ENCODE measurements around the gene MCTP1.

MCTP1 gene

DNA sequence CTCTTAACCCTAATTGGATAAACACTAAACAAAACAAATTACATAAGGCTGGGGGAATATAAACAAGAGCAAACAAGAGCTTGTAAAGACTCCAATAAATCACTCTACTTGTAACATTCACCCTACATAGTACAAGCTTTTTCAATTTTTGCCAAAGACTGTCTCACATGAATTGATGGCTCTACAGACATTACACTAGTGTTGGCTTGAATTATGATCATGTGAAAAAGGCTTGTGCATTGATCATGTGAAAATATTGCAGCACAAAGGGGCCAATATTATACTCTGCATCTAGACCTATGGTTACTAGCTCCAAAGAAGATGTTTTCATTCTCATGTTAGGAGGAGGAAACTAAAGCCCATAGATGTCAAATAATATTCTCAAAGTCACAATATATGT lies 212.6 kb downstream of the MCTP1 start:
- DNase-seq (ENCODE audit: low read depth): no peak

DNA sequence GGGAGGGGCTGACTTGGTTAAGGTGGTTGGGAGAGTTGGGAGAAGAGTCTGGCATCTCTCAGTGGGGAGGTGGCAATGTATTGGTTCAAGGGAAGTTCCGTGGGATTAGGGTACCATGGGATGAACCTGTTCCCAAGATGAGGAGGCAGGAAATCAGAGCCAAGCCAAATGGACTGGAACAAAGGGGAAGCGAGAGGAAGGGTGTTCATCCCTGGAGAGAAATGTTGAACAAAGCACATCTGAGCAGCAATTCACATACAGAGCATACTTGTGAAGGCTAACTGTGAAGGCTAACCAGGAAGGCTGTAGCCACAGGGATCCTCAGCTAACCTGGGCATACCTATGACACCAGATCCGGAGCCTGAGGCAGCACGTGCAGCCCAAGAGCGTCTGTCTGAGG lies 214.0 kb downstream of the MCTP1 start:
- no peak for DNase-seq (ENCODE audit: low read depth)

DNA sequence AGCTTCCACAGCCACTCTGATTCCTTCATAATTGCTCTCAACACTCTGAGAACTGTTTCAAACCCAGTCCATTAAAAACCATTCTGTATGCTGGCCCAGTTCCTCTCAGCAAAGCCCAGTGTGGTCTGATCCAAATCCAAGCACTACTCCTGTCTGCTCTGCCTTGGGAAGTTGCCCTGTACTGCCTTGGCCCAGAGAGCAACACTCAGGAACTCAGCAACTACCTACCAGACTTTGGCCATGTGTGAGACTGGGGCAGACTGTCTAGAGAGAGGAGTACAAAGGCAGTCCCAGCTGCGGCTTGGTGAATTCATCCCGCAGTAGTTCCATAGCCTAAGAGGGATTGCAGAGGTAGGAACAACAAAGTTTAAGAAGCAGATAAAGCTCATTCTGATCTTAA lies 214.4 kb downstream of the MCTP1 start:
- DNase-seq (ENCODE audit: low read depth): no peak

DNA sequence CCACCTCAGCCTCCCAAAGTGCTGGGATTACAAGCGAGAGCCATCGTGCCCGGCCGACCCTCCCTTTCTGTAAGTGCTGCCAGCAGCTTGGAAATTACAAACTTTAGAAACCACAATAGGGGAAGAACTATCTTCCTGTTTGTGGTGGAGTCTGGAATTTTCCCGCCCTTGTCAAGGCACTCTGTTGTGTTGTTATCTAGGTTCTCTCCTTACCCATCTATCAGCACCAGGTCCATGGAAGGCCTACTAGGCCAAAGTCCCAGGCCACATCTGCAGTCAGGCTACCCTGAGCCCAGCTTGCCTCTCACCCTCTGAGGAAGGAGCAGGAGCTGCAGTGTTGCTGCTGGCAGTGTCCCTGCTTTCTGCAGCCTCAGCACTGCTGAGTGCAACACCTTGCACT lies 214.9 kb downstream of the MCTP1 start:
- no peak for DNase-seq (ENCODE audit: low read depth)

DNA sequence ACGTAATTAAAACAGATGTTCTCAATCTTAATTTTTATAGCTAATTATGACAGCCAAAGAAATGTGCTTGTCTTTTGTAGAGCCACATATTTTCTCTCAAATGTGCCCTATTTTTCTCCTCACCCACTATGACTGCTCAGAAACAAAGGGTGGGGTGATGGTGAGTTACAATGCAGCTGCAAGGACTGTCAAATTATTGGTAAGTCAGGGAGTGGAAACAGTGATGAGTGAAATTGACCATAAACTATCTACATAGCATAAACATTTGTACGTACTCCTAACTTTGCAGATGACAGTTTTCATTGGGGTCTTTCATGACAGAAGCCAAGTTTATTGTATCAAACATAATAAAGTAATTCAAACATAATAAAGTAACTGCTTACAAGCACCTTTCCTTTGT lies 215.9 kb downstream of the MCTP1 start:
- no peak for DNase-seq (ENCODE audit: low read depth)

DNA sequence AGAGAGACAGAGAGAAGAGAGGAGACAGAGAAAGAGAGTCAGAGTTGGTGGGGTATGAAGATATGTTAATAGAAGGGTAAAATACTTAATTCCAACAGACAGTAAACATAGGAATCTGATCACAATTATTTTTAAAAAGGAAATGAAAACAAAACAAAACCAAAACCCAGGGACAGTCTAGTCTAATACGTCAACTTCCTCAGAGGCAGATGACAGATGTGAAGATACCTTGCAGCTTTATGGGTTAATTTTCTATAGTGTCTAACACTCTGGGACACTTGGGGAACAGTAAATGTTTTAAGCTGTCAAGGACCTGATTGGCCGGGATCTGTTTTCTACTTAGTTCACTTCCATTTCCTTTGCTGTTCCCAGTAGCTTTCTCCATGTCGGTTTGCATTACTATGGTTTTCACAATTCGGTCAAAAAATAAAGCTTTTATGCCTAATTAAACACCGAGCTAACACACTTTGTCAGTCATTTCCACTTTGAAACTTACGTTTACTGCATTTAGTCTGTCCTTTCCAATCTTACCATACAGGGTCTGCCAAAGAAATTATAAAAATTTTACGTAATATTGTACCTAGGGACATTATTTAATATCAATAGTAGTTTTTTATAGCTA lies 216.5 kb downstream of the MCTP1 start:
- no peak for DNase-seq (ENCODE audit: low read depth)

DNA sequence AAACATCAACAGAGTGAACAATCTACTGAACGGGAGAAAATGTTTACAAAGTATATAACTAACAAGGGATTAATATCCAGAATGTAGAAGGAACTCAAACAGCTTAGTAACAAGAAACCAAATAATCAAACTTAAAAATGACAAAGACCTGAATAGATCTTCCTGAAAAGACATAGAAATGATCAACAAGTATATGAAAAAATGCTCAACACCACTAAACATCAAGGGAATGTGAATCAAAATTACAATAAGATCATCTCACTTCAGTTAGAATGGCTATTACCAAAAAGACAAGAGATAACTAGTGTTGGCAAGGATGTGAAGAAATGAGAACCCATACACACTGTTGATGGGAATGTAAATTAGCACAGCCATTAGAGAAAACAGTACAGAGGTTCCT lies 218.8 kb downstream of the MCTP1 start:
- no peak for DNase-seq (ENCODE audit: low read depth)

DNA sequence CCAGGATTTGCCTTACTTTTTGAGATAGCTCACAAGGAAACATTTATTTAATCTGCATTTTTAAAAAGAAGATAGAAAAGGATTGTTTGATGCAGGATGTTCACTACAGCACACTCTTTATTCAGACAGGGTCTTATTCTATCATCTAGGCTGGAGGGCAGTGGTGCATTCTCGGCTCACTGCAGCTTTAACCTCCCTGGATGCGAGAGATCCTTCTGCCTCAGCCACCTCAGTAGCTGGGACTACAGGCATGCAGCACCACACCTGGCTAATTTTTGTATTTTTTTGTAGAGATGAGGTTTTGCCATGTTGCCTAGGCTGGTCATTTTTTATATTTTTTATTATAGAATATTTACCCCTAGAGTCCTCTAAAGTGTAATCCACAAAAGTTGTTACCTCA lies 221.4 kb downstream of the MCTP1 start:
- no peak for DNase-seq (ENCODE audit: low read depth)

DNA sequence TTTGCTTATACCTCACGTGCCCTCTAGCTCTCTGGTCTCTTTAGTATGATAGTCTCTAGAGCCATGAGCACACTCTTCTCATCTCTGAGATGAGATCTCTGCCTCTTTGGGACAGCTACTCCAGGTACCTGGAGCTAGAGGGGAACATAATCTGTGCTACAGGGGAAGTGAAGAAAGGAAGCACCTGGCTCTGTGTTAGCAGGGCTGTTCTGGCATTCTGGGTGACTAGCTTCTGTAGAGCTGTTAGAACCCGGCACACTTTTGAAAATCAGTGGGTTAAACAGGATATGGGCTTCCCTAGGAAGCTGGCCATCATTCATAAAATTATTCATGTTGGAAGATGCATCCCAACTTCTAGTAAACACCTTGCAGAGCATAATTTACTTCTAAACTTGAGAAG lies 224.8 kb downstream of the MCTP1 start:
- no peak for DNase-seq (ENCODE audit: low read depth)

DNA sequence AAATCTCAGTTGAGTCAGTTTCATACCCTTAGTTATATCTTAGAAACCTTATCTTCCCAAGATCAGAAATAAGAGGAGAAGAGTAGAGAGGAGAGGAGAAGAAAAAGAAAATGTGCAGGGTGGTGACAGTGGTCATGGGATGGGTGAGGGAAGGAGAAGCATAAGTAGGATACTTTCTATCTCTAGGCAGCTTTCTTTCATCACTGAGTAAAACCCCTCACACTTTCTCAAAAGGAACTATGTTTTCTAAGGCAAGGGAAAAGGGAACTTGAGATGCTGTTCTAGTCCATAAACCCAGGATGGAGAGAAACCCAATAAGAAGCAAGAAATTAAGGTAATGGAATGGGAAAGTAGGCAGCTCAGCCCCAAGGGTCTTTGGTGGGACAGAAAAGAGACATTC lies 225.3 kb downstream of the MCTP1 start:
- no peak for DNase-seq (ENCODE audit: low read depth)

DNA sequence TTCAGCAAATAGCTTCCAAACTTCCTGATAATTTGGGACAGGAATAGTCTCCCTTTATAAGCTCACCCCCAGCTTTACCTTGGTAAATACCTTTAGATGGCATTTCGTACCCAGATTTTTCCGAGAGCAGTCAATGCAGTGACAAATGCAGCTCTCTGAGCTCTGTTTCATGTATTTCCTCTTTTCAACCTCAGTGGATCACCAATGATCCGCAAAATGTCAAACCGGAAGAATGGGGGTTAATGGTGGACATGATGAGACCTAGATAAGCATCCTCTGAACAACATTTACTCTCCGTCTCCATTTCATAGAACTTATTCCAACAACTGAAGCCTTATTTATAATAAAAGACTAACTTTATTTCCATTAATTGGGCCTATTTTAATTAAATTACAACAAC lies 227.3 kb downstream of the MCTP1 start:
- no peak for DNase-seq (ENCODE audit: low read depth)

DNA sequence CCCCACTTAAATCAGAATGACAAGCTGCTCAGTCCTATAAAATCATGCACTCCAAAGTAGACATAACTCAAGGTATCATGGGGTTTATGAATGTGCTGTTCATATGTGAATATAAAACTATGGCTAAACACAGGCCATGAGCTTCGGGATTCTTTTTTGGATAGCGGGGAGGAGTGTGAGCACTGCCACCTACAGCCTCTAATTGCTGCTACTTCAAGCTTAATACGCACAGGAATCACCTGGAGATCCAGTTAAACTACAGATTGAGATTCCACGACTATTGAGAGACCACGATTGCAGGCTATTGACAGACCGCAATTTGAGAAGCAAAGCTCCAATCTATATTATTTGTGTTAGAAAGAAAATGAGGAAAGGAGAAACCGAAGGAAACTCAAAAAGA lies 231.6 kb downstream of the MCTP1 start:
- DNase-seq (ENCODE audit: low read depth): no peak

DNA sequence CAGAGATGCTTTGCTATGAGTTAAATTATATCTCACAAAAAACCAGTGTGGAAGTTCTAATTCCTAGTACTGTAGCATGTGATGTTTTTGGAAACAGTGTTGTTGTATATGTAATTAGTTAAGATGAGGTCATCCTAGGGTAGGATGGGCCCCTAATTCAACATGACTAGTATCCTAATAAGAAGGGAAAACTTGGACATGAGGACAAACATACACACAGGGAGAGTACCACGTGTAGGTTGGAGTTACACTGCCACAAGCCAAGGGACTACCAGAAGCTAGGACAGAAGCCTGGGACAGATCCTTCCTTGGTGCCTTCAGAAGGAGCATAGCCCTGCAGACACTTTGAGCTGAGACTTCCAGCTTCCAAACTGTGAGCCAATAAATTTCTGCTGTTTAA lies 234.2 kb downstream of the MCTP1 start:
- DNase-seq (ENCODE audit: low read depth): no peak

DNA sequence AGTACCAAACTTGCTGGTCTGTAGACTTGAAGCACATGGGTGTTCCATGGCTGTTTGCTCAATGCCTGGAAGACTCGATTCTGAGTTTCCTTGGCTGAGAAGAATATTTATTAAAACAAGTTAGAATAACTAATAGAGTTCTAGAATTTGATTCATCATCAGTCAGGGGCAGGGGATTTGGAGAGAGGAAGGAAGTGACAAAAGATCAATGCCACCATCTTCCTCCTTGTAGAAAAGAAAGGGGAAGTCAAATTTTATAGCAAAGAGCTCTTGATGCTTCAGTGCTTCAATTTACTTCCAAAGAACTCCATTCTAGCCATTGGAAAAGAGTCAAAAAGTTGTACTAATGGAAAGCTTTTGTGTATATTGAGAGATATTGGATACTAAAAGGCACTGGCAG lies 236.3 kb downstream of the MCTP1 start:
- DNase-seq (ENCODE audit: low read depth): no peak

DNA sequence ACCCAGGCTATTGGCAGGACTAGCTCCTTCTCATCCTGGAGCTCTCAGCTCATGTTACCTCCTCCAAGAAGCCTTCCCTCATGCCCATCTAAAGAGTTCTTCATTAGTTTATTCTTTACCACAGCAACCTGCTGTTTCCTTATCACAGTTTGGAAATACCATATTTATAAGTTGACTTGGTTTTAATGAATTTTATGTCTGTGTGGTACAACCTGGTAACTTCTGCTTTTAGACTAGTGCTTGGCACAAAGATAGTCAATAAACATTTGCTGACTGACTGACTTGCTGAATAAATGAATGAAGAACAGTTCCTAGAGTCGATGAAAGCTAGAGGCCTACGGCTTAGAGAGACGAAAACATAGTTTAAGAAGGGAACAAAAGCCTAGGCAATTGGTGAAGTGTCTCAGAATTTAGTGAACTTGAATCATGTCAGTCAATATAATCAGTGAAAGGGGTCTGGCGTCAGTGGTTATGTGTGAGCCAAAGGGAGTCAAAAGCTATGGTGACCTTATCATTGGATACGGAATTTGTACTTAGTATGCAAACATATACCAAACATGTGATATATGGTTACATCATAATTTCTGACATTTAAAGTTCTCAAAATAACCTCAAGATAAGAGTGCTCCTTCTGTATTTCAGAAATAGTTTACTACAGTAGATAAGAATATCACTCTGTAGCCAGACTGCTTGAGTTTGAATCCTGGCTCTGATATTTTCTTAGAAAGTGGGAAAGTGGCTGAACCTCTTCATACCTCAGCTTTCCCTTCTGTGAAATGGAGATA lies 239.5 kb downstream of the MCTP1 start:
- no peak for DNase-seq (ENCODE audit: low read depth)

DNA sequence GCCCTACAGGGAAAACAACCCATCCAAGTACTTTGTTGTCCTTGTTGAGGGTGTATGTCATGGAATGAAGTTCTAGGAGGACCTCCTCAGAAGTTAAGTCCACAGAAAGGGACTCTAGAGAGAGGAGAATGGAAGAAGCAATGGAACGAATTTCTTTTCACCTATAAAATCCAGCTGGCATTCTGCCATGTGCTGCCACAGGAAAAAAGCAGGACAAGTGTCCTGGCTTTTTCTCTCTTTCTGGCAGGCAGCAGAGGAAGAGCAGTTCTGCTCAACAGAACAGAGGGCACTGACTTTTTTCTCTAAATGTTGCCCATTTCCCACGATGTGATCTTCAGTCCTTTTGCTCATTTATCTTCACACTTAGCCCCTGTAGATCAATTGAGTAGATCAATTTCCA lies 240.8 kb downstream of the MCTP1 start:
- DNase-seq (ENCODE audit: low read depth): no peak

DNA sequence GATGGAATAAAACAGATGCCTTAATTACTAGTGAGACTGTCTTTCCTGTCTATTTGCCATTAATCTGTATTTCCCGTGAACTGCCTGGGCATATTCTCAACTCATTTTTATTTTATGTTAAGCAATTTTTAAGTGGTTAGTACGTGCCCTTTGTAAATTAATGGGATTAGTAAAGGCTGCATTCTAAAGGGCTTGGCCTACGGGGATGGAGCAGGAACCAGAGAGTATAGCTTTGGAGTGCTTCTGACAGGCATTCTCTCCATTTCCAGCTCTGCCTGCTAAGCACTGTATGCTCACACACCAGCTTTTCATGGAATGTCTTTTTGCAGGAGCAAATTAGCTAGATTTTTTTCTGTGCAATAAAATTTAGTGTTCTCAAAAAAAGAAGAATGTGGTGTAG lies 241.2 kb downstream of the MCTP1 start:
- no peak for DNase-seq (ENCODE audit: low read depth)

DNA sequence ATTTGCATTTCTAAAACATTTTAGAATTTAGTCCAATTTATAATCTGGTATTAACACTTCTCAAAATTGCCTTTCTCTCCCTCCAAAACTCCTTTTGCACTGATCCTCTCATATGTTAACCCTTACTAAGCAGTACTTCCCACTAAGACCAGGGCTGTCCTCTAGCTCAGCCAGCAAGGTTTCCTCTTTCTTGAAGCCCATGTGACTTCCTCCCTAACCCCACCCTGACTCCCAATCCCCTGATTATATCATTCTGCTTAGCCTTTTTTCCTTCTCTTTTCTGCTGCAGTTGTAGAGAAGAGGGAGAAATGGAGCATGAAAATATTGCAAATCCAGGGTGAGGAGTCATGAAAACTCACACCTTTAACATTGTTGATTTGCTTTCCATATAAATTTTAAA lies 241.7 kb downstream of the MCTP1 start:
- DNase-seq (ENCODE audit: low read depth): no peak

DNA sequence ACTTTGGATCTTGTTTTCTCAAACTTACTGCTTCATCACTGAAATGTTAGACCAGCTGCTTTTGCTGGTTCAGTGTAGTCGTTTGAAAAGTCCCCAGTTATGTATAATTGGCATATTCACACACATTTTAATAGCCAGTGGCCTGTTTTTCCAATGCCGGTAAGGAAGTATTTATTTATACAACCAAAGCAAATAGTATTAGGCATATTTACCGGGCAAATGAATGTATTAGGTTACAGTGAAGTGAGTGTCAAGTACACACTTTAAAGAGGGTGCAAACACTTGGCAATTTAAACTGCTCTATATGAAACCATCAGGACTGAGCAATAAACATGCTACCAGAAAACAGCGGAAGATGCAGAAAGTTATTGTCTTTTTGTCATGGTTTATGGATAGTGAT lies 242.9 kb downstream of the MCTP1 start:
- DNase-seq (ENCODE audit: low read depth): no peak

DNA sequence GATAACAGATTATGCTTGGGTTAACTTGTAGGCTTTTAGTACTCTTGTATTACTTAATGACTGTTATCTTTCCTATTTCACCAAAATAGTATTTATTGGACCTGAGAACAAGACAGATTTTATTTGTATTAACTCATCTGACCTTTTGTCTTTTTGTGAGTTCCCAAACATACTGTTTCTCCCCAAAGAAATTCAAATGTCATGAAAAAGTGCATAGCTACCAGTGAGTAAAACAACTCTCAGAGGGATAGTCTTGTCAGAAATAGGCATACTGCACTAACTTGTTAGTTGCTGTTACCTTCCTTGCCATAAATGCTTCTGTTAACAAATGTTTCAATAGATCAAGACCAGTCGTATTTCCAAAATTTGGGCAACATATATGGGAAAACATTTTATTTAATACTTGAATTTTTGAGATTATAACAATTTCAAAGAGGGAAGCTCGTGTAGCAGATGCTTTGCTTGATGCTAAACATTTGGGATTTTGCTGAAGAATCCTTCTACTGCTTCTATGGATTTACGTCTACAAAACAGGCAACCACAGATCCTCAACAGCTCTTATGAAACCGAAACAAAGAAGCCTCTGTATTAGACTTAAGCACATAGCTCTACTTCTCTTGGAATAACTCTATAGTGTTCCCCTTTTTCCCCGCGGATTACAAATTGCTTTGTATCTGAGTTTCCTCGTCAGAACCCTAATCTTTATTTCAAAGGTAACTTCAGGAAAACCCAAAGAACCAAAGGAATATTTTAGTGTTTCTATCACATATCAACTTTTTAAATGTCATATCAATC lies 248.8 kb downstream of the MCTP1 start:
- no peak for DNase-seq (ENCODE audit: low read depth)

DNA sequence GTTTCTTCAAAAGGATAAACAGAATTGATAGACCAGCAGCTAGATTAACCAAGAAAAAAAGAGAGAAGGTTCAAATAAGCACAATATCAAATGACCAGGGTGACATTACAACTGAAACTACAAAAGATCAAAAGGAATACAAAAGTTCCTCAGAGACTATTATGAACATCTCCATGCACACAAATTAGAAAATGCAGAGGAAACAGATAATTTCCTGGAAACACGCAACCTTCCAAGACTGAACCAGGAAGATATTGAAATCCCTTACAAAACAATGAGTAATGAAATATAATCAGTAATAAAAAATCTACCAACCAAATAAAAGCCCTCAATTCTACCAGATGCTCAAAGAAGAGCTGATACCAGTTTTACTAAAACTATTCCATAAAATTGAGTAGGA lies 252.1 kb downstream of the MCTP1 start:
- DNase-seq (ENCODE audit: low read depth): no peak

DNA sequence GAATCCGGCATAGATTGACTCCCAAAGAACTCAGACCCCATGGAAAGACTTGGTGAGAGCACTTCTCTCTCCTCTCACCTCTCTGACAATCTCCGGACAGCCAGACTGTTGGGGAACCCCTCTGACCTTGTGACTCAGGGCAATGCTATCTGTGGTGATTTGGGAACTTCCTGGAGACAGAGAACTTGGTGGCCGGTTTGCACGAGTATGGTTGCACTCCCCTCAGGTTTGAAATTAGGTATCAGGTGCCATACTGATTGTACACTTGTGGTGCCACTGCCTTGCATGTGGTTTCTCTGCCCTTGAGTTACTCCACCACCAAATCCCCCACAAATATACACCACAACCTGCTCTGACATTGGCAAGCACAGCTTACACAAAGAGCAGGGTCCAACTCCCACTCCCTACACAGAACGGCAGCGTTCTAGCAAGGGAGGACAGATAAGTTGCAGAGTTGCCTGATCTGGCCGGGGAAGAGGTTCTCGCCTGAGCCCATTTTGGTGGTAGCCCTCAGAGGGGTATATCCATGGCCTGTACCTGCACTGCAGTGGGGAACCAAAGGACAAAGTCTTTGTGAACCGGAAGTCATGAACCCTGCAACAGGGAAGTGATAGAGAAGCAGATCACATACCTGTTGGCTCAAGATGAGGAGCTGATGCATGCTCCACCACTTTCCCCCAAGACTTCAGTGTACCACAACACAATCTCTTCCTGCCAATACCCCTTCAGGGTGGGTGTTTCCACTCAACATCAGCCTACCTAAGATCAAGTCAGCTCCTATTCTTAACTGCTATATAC lies 255.1 kb downstream of the MCTP1 start:
- no peak for DNase-seq (ENCODE audit: low read depth)

DNA sequence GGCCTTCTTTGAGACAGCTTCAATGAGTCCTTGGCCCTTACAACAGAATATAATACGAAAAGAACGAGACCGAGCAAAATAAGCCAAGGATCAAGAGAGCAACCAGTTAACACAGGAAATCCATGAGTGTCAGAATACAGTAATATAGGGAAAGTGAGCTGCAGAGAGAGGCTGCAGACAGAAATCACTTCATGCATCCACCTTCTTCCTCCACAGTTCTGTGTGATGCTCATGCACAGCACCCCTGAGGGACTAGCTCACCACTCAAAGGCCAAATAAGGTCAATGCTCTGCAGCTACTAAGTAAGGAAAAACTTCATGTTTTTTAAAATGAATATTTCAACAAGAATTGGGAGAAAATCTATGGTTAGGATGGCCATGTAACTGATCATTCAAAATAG lies 257.1 kb downstream of the MCTP1 start:
- DNase-seq (ENCODE audit: low read depth): no peak
